HUDEP-2 (cell line): ENCODE results near the gene KLHDC7A.
"Not testable (repeated sequence)": the region's sequence is repeated elsewhere in the genome, so short reads cannot be mapped to it uniquely, and the experiment has no call there.

Experiments used
- DNase-seq, 76 experiments: peaks; one replicate each; lab custom pipeline; 2025; ENCODE audit not compliant: unreplicated experiment in 76 of 76; lab: John Stamatoyannopoulos, UW

KLHDC7A gene

GRCh38 chr1:18480315-18481189 is at the start of gene KLHDC7A:
TSS of gene KLHDC7A (plus strand) at chr1:18480930. CDS start at chr1:18480982, 52 bp downstream.
- DNase-seq, result no peak

- DNase-seq, result no peak
Measured at GRCh38 chr1:18434041-18434440, 46.7 kb upstream of the KLHDC7A start.

- no peak for DNase-seq
Measured at GRCh38 chr1:18440385-18441226, 40.1 kb upstream of the KLHDC7A start.

GRCh38 chr1:18443587-18444520 is 36.9 kb upstream of the KLHDC7A start:
- no peak for DNase-seq

- no peak for DNase-seq
Measured at GRCh38 chr1:18444563-18444962, 36.2 kb upstream of the KLHDC7A start.

- DNase-seq, result no peak
Measured at GRCh38 chr1:18446751-18447150, 34.0 kb upstream of the KLHDC7A start.

- DNase-seq, result no peak
Measured at GRCh38 chr1:18447509-18448220, 33.1 kb upstream of the KLHDC7A start.

- no peak for DNase-seq
Measured at GRCh38 chr1:18448889-18449288, 31.8 kb upstream of the KLHDC7A start.

- peak in 6 of 76 experiments; percentile 2 to 17 (median 4) for DNase-seq
Measured at GRCh38 chr1:18452550-18452949, 28.2 kb upstream of the KLHDC7A start.

GRCh38 chr1:18458133-18459092 is 22.3 kb upstream of the KLHDC7A start:
- no peak for DNase-seq

- DNase-seq, result no peak
Measured at GRCh38 chr1:18461656-18462055, 19.1 kb upstream of the KLHDC7A start.

- not testable (repeated sequence) for DNase-seq
Measured at GRCh38 chr1:18462517-18462916, 18.2 kb upstream of the KLHDC7A start.

- no peak for DNase-seq
Measured at GRCh38 chr1:18463063-18463462, 17.7 kb upstream of the KLHDC7A start.

GRCh38 chr1:18463984-18464664 is 16.6 kb upstream of the KLHDC7A start:
- no peak for DNase-seq

- no peak for DNase-seq
Measured at GRCh38 chr1:18464665-18465050, 16.1 kb upstream of the KLHDC7A start.

- no peak for DNase-seq
Measured at GRCh38 chr1:18466676-18467075, 14.1 kb upstream of the KLHDC7A start.

- DNase-seq, result no peak
Measured at GRCh38 chr1:18468570-18468969, 12.2 kb upstream of the KLHDC7A start.

- DNase-seq, result no peak
Measured at GRCh38 chr1:18469514-18469913, 11.2 kb upstream of the KLHDC7A start.
